Fibroblast of skin of left biceps (primary cell): ENCODE data around the gene VRK1.

Source experiments
- DNase-seq, 2 experiments: peaks; one replicate each; pipeline ENCODE4 v3.0.0-alpha.2; 2013; ENCODE audit warnings: low read depth in 2 of 2

VRK1 gene

GRCh38 chr14:96920023-96920422, 122.8 kb downstream of the VRK1 start:
- no peak for DNase-seq

- DNase-seq: no peak
Measured at GRCh38 chr14:96920820-96921219, 123.6 kb downstream of the VRK1 start.

- DNase-seq: no peak
Measured at GRCh38 chr14:96922986-96923385, 125.8 kb downstream of the VRK1 start.

GRCh38 chr14:96925422-96925821, 128.2 kb downstream of the VRK1 start:
- DNase-seq: no peak

- DNase-seq: no peak
Measured at GRCh38 chr14:96926001-96926400, 128.8 kb downstream of the VRK1 start.

GRCh38 chr14:96928779-96929380, 131.7 kb downstream of the VRK1 start:
- no peak for DNase-seq

- no peak for DNase-seq
Measured at GRCh38 chr14:96929950-96930349, 132.8 kb downstream of the VRK1 start.

- no peak for DNase-seq
Measured at GRCh38 chr14:96930526-96930925, 133.3 kb downstream of the VRK1 start.
